Stimulated activated CD4-positive, alpha-beta T cell treated with anti-CD3 and anti-CD28 coated beads, TNF-alpha, amount 100 ng/mL, for 4 hours (primary cell): Measurements from ENCODE around the gene VDAC1.
"Not testable (repeated sequence)": the region's sequence is repeated elsewhere in the genome, so short reads cannot be mapped to it uniquely, and the experiment has no call there.

Source experiments
- DNase-seq, 3 experiments: peaks; one replicate each; pipeline ENCODE4 v3.0.0-alpha.2; 2020; ENCODE audit warnings: low read depth in 3 of 3

The VDAC1 gene, protein sequence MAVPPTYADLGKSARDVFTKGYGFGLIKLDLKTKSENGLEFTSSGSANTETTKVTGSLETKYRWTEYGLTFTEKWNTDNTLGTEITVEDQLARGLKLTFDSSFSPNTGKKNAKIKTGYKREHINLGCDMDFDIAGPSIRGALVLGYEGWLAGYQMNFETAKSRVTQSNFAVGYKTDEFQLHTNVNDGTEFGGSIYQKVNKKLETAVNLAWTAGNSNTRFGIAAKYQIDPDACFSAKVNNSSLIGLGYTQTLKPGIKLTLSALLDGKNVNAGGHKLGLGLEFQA

DNA sequence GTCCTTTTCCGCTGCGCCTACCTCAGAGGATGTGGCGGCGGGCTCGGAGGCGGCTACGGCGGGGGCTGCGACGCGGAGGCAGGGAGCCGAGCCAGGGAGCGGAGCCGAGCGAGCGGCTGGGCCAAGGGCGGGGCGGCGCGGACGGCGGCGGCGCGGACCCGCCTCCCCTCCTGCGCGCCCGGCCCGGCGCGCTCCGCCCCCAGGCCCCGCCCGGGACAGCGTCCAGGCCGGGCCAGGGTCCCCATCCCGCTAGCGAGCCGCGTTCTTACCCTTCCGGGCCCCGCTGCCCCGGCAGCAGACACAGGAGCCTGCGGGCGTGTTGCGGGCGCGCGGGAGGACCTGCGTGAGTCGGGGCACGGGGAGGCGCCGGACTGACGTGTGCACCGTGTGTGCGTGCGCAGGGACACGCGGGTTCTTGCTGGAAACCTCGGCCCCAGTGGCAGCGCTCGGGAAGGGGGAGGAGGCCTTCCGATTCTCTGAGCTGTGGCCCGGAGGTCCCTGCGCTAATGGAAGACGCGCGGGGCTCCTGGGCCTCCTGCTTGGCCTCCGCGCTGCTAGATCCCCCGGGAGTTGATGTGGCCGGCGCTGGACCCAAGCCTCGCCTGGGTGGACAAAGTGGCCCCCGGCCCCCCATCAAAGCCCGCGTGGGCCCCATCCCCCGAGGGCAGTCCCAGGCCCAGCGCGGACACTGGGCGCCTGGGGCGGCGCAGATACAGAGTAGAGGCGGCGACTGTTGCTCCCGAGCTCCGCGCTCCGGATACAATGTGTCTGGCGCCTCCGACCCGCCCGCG lies at the start of gene VDAC1:
TSS of gene VDAC1 (minus strand) at position 350 of the 791 bp plus-strand sequence. CDS start 11,963 bp downstream, outside the sequence.
- peak; percentile 61 to 66 (median 63) for DNase-seq

DNA sequence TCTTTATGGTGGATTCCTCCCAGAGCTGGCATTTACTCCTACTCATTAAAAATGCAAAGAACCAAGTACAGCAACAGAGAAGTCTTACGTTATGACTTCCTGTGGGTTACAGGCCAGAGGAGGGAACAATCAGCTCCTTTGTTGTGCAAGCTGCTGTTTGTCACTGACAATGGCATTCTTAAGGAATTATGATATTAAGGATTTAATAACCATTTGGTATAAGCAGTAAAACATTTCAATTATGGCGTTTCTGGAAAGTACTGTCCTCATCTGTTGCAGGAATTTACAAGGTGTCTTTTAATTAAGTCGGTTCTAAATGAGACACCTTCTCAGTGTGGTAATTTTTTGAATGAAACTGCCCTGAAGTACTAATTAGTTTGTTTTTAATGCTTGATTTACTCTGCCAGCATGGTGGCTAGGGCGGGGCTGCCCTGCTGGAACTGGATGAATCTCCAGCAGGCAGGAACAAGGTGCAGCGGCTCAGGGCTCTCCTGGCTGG lies 49.1 kb upstream of the VDAC1 start:
- DNase-seq = no peak

DNA sequence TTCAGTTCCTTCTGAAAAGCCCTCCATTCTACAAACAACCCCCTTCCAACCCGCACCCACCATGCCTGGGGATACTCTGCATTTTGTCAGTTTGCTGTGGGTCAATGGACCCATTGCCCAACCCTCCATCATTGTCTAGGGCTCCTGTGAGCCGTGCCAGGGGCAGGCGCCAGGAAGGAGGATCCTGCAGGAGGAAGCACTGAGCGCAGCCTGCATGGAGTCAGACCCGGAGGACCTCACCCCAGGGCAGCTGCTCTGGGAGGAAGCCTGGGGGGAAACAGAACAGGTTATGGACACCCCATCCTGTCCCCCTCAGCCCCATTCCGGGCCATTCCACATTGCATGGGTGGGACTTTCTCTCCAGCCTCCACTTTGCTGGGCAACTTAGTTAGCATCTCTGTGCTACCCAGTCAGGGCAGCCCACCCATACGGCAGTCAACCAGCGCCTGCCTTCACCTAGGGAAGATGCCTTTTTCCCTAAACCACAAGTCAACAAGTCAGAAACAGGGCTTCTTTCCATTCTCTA lies 48.6 kb upstream of the VDAC1 start:
- no peak for DNase-seq

DNA sequence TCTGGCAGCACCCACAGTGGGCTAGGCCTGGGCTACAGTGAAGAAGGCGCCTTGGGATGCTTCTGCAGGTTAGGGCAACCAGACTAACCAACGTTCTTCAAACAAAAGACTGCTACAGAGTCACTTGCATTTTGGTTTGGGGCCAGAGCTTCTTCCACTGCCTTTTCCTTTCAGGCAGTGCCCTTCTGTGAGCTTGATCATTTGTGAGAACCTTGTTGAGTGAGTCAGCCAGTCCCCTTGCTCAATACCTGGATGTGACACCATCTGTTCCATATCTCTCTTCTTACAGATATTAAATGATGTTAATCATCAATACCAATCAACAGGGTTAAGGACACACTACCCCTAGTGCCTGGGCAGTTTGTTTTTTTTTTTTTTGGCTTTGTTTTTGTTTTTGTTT lies 46.5 kb upstream of the VDAC1 start:
- no peak for DNase-seq

DNA sequence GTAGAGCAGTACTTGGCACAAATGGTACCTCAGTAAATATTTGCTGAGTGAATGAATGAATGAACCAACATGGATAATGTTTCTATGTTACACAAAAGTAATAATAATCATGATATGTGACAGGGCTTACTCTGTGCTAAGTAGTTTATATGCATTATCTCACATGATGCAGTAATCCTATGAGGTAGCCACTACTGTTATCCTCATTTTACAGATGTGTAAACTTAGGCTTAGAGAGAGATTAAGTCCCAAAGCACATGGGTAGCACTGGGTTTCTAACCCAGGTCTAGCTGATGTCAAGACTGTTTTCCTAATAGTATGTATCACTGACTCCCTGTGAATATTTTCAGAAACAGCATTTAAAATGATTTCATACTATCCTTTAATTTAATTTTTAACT lies 44.1 kb upstream of the VDAC1 start:
- DNase-seq = no peak

DNA sequence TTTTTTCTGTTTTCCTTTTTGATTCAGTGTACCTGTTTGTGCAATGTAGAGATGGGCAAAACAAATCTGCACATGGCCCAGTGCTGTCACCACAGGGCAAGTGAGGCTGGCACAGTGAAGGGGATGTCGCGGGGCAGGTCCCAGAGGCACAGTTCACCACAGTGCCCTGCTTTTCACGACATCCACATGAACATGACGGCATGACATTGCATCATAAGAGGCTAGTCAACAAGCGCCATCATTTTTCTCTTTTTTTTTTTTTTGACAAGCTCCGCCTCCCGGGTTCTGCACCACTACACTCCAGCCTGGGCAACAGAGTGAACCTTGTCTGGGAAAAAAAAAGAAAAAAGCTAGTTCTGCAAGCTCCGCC lies 42.9 kb upstream of the VDAC1 start:
- DNase-seq = no peak

DNA sequence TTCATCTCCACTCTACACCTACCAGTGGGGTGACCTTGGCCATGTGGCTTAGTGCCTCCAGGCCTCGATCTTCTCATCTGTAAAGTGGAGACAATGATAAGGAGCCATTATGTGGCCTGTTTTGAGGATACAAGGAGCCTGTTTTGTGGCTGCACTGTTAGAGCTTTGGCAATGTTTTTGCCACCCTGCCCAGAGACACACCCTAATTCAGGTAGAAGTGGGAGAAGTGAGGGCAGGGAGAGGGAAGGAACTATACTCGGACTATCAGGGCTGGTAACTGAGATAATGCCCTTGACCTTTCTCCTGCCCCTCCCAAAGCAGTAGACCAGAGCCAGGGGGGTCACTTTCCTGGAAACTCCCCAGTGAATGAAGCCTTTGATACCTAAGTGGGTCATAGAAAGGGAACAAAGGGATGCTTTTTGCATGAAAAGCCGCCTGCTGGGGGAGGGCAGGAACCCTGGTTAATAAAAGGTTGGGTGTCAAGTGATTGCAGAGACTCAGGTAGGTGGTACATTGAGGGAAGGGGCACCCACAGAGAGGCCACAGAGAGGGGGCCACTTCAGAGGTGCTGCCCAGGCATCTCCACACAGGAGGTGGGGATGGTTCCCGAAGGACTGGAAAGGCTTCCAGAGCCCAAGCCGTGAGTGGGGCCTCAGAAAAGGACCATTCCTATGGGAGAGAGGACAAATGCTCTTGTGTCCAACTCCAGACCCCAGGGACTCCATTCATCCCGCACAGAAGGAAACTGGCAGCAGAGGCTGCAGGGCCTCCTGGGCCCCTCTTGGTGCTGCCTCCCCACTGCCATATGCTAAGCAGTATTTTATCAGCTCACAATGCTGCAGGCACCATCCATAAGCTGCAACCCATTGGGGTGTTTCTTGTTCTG lies 42.3 kb upstream of the VDAC1 start:
- DNase-seq = no peak

DNA sequence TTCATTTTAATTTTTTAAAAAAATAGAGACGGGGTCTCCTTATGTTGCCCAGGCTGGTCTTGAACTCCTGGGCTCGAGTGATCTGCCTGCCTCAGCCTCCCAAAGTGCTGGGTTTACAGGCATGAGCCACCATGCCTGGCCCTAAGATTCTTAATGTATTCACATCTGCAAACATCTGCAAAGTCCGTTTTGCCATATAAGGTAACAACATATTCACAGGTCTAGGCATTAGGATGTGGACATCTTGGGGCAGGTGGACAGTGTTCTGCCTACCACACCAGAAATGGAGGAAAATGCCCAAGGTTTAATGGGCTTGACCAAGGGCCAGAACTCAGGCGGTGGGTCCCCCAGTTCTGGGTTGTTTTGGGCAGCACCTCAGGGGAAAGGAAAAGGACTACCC lies 41.6 kb upstream of the VDAC1 start:
- DNase-seq = no peak

DNA sequence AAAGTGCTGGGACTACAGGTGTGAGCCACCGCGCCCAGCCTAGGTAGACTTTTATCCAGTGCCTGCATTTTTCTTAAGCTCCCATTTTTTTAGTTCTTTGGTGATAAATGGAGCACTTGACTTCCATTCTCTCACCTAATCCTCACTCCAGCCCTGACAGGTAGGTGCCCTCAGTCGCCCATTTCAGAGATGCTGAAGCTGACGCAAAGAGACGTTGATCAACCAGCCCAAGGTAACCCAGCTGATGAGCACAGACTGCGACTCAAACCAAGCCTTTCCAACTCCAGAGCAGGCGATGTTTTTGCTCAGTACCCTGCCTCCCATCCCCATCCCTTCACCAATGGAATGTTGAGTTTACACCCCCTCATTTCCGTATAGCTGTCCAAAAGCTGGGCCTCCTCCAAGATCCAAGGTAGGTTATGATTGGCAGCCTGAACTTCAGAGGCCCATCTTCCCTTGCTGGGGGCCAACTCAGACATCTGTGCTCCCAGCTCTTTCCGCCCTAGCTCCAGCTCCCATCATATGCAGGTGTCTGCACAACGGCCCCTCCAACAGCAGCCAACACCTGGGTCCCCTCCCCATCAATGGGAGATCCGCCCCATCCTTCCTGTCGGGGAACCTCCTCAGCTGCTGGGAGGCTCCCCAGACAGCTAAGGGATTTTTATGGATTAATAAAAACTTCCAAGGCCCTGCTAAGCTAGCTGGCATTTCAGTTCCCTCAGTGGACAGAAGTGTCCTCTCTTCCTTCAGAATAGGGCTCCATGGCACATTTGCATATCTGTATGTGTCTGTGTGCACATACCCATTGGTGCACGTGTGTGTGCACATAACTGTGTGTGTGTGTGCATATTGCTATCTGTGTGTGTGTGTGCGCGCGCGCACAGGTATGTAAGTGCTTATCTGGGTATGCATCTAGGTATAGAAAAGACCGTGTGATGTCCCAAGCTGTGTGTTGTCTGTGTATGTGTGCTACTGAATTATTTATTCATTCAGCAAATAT lies 39.3 kb upstream of the VDAC1 start:
- no peak for DNase-seq

DNA sequence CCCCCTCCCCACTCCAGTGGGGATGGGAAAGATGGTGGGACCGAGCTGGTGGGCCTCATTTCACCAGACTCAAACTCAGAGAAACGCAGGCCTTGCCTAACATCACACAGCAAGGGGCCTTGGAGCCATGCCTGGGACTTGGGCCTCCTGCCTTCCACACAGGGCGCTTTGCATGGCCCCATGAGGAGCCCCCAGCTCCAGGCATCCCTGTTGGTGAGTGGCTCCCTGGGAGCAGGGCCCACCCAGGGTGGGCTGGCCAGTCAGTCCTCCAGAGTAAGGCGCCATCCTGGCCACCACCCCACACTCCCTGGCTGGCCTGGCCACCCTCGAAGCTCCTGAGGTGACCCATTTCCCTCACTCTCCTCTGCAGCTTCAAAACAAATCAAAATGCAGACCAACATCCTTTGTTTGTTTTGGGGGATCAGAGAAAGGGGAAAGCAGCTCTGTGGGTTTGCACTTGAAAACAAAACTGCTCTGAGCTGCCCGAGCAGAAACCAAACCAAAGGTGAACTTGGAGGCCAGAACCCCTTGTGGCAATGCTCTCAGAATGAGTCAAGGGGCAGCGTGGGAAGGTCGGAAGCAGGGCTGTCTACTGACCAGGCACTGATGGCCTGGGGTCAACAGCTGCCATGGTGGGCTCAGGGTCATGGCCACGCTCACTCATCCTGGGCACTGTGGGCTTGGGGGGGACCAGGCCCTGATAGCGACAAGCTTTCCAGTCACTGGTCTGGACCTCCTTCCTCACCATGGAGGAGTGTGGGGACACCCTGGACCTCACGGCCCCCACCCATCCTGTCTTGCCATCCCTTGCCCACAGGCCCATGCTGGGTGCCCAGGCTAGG lies 37.0 kb upstream of the VDAC1 start:
- no peak for DNase-seq

DNA sequence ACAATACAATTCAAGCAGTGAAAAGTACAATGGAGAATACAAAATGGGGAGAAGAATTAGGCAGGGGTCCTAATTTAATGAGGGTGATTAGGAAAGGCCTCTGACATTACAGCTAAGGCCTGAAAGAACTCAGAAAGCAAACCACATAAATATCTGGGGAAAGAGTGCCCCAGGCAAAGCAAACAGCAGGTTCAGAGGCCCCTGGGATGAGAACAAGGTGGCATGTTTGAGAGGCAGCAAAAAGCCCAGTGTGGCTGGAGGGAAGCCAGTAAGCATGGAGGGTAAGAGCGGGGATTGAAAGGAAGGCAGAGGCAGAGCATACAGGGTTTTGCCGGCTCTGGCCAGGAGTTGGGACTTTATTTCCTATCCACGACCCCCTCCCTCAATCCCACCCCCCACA lies 33.4 kb upstream of the VDAC1 start:
- no peak for DNase-seq

DNA sequence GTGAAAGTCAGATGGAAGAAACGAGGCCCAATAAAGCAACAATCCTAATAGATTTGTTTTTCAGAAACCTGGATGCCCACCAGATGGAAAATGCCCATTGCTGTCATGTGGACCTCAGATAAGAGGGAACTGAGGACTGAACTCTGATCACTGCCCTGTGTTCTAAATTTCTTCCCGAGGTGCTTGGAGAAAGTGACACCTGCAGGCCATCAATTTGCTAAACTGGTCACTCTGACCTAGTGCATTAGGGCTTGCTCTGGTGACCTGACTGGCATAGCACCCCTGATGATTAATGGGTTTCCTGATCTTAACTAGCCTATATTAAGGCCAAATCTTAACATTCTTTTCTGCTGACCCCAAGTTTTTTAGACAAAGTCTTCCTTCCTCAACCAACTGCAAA lies 32.4 kb upstream of the VDAC1 start:
- DNase-seq = no peak

DNA sequence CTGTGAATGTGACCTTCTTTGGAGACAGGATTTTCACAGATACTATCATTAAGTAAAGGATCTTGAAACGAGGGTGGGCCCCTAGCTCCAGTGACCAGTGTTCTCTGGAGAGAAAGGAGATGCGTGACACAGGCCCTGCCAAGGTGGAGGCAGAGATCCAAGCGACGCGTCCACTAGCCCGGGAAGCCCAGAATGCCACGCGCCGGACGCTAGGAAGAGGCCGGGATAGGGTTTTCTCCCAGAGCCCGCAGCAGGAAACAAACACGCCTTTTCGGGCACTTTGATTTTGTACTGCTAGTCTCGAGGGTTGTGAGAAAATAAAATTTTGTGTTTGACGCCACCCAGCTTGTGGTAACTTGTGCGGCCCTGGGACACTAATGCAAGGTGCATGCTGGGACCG lies 29.6 kb upstream of the VDAC1 start:
- no peak for DNase-seq

DNA sequence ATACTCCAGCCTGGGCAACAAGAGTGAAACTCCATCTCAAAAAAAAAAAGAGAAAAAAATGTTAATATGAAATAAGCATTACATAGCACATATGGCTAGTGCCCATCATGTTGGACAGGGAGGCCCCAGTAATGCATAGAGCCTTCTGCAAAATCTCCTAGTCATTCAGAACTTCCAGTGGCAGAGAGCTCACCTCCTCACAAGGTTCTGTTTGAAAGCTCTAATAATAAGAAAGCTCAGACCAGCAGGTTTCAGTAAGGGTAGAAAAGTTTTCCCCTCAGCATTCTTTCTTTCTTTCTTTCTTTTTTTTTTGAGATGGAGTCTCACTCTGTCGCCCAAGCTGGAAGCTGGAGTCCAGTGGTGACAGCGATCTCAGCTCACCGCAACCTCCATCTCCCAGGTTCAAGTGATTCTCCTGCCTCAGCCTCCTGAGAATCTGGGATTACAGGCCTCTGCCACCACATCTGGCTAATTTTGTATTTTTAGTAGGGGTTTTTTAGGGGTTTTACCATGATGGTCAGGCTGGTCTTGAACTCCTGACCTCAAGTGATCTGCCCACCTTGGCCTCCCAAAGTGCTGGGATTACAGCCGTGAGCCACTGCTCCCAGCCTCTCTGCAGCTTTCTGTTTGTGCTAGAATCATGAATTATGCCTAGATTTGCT lies 25.7 kb upstream of the VDAC1 start:
- not testable (repeated sequence) for DNase-seq

DNA sequence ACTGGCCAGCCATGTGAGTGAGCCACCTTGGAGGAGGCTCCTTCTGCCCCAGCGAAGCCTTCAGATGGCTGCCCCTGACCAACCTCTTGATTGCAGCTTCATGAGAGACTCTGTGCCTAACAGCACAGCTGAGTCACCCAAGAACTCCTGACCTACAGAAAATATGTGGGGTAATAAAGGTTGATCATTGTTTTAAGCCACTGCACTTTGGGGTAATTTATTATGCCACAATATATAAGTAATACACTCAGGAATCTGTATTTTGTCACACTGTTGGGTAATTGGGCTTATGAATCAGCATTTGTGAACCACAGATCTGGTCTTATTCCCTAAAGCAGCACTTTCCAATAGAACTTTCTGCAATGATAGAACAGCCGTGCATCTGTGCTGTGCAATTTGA lies 24.4 kb upstream of the VDAC1 start:
- DNase-seq = no peak

DNA sequence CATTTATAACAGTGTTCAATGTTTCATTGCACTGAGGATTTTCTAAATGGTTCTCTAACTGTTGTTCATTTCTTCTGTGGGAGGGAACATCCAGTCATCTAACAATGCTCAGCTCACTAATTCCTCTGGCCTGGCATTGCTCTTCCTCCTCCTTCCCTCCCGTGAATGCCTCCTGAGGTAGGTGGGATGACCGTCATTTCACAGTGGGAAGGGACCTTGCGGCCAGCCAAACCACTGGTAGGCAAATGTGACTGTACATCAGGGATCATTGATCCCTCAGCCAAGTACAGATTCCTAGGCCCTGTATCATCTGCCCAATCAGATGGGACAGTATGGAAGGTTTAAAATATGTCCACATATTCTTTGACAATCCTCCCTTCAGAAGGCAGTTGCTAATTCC lies 23.7 kb upstream of the VDAC1 start:
- no peak for DNase-seq

DNA sequence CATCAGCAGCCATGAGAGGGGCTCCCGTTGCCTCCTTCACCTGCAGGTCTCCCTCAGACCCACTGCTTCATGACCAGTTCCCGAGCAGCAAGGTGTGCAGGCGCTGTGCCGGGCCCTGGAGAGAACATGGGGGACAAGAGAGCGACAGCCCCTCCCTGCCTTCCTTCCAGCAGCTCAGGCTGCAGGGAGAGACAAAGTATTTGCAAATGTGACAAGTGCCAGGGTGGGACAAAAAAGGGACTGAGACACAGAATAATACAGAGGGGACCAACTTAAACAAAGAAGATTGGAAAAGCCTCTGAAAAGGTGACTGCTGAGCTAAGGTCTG lies 22.5 kb upstream of the VDAC1 start:
- no peak for DNase-seq

DNA sequence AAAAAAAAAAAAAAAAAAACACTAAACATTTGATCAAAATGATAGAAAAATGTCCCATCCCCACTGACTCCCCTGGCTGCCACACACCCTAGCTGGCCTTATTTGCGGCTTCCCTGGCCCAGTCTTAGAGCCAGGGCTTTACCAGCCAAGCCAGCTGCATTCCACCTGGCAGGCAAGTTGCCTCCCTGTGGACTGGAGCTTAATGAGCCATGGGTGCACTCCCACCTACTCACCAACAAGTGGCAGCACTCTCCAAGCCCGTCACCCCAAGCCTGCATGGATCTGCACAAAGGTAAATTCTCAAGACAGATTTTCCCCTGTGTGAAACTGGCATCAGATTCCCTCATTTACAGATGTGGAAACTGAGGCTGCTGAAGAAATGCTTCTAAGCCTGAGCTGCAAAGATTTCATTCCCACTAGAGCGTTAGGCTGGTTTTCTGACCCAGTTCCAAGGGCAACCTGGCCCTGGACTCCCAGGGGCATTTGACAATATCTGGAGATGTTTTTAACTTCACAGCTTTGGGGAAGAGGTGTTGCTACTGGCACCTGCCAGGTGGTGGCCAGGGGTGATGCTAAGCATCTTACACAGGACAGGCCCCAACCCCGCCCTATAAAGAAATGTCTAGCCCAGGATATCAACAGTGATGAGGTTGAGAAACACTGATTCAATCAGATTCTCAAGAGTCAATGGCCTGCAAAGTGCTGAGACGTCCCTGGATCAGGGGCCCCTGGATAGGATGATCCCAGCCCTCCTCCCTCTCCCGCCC lies 21.9 kb upstream of the VDAC1 start:
- DNase-seq = peak in 1 of 3 experiments; percentile 32

DNA sequence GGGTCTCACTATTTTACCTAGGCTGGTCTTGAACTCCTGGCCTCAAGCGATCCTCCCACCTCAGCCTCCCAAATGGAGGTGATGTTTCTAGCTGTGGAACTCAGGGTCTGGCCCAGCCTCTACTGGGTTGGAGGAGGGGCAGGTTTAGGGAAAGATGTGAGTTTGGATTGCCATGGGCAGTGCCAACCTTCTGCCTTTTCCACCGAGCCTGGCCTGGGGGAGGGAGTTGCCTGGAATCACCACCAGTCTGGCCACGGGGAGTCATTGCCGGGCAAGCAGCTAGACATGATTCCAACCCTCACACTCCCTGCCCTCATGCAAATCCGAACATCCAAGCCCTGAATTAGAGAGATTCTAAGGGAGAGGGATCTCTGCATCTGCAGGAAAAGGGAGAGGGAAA lies 21.0 kb upstream of the VDAC1 start:
- no peak for DNase-seq
